ENCODE results near the gene SGCA. TPM values are rescaled to one million over a fixed set of nuclear protein-coding genes. Genes with fewer than 3 reads are reported as not detected.
A peak's percentile ranks its signal among the peaks of the same experiment; 100 is the strongest.

SGCA gene
- total and polyA plus RNA-seq, 5 experiments from 2014 or later: 0.71 TPM; not detected in 4

DNA sequence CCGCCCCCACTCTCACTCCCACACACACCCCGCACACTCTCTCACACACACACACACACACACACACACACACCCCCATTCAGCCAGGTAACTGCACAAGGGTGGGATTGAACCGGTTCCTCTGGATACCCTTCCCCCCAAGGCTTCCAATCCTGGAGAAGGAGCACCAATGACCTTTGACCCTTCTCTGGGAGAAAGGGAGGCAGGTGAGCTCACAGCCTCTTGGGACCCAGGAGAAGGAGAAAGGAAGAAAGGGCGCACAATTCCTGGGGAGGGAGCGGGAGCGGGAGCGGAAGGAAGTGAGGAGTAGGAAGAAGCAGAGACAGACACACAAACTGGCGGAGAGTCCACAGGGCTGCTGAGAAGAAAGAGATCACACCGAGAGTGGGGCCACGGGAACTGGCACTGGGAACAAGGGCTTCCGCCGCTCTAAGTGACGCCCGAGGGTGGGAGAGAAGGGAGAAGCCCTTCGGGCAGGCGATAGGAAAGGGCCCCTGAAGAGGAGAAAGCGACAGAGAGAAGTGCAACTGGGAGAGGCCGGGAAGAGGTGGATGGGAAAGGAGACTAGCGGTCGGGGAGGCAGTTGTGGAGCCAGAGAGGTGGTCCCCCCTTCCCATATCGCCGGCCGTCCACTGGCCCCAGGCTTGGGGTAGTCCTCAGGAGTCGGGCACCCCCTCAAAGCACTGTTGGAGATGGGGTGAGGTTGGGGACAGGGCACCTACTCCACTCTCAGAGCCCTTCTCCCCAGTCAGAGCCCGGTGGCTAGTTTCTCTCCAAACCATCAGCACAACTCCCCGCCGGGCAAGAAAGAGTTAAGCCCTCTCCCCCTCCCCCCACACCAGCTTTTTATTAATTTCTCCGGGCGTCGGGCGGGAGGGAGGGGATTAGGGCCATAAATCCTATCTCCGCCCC is 37.1 kb upstream of the SGCA start:
- Mint-ChIP-seq H3K9me3 (no peaks in the 10 kb centered on the region), H3K27ac (peak overlapping the region in 6 of 10 donors; percentile 8 to 82 (median 64)), H3K27me3 (peaks cover 5 to 20% (median 13%) of the 10 kb centered on the region in 5 donors), H3K36me3 (peaks cover 0 to 6% (median 0%) of the 10 kb centered on the region in 3 donors), H3K4me3 (peak overlapping the region; percentile 61 to 86 (median 74)), H3K4me1 (peaks cover 19 to 39% (median 34%) of the 10 kb centered on the region in 4 donors)
- POLR2A ChIA-PET: interaction anchor here (2.2 kb wide), 1 partner anchor 11 kb away, joined by 8 read pairs; no protein-coding TSS in a partner anchor
- no peak for DNase-seq
- ATAC-seq: no peak

DNA sequence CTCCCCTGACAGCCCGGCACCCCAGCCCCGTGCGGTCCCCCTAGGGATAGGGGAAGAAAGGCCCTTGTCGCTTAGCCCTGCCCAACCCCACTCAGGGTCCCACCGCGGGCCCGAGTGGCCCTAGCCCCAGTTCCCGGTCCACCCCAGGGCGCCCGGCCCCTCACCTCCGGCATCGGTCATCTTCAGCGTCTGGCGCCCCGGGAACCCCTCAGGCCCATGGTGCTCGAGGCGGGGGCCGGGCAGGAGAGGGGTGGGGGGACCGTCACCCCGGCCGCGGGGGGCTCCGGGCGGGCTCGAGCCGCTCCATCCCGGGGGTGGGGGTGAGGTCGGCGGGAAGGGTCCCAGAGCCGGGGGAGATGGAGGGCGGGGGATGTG is 36.5 kb upstream of the SGCA start:
- peaks cover 19 to 39% (median 34%) of the 10 kb centered on the region in 4 donors for H3K4me1 Mint-ChIP-seq
- peak overlapping the region in 3 of 10 donors; percentile 25 to 82 (median 73) for H3K27ac Mint-ChIP-seq
- DNase-seq (no peak), ATAC-seq (peak in 1 of 2 donors; percentile 18)
- POLR2A ChIA-PET: interaction anchor here (0.6 to 2.2 kb wide), 3 partner anchors 10 to 12 kb away, joined by 3 to 10 read pairs (median 8); no protein-coding TSS in a partner anchor
- no peaks in the 10 kb centered on the region for H3K9me3 Mint-ChIP-seq
- H3K27me3 Mint-ChIP-seq: peaks cover 5 to 20% (median 13%) of the 10 kb centered on the region in 5 donors
- H3K4me3 Mint-ChIP-seq: peak overlapping the region; percentile 63 to 86 (median 77)
- peaks cover 0 to 9% (median 0%) of the 10 kb centered on the region in 3 donors for H3K36me3 Mint-ChIP-seq

DNA sequence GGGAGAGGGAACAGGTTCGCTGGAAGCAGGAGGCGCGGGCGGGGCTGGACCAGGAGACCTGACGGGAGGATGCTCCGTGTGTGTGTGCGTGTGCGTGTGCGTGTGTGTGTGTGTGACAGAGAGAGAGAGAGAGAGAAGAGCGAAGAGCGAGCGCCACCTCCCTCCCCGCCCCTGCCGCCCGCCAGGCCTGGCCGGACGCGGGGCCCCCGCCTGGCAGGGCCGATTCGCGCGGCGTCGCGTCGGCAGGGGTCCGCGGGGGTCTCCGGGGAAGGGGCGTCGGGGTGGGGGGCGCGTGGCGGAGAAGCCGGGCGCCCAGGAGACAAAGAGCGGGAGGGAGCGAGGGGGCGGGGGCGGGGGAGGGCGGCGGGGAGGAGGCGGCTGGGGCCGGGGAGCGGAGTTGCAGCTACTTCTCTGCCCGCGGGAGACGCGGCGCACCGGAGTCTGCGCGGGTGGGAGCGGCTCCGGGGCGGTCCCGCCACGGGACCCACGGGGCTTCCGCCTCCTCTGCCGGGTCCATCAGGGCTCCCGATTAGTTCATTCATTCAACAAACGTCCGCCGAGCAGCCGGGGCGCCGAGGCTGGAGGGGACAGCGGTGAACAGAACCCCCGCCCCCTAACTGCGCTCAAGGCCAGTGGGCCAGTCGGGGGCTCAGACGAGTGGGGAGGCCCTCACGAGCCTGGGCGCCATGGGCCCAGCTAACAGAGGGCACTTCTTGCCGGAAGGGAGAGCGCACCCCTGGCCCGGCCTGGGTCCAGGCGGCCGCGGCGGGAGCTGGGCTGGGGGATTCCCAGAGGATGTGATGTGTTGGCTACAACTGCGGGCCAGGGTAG is 35.9 kb upstream of the SGCA start, which contains the start of gene SAMD14:
Gene SAMD14, minus strand, starts transcription at position 433 of the 831 bp plus-strand sequence. CDS start 5,201 bp downstream, outside the sequence.
- H3K36me3 Mint-ChIP-seq: peaks cover 0 to 13% (median 0%) of the 10 kb centered on the region in 3 donors
- POLR2A ChIA-PET: interaction anchor here (0.6 to 2.2 kb wide), 4 partner anchors 9 to 13 kb away, joined by 3 to 10 read pairs (median 6); no protein-coding TSS in a partner anchor
- H3K4me3 Mint-ChIP-seq: peak within 1 kb of the TSS; percentile 68 to 91 (median 80)
- H3K4me1 Mint-ChIP-seq: peaks cover 19 to 39% (median 34%) of the 10 kb centered on the region in 4 donors
- peaks cover 5 to 20% (median 13%) of the 10 kb centered on the region in 5 donors for H3K27me3 Mint-ChIP-seq
- DNase-seq: peak in 7 of 10 donors; percentile 35 to 77 (median 48)
- peak within 1 kb of the TSS in 9 of 10 donors; percentile 41 to 96 (median 88) for H3K27ac Mint-ChIP-seq
- no peaks in the 10 kb centered on the region for H3K9me3 Mint-ChIP-seq
- peak; percentile 70 to 84 for ATAC-seq

GRCh38 chr17:50130559-50131305 is 35.1 kb upstream of the SGCA start:
- Mint-ChIP-seq H3K27me3 (peaks cover 5 to 20% (median 13%) of the 10 kb centered on the region in 5 donors), H3K27ac (peak overlapping the region in 9 of 10 donors; percentile 41 to 96 (median 88)), H3K9me3 (no peaks in the 10 kb centered on the region), H3K4me1 (peaks cover 19 to 39% (median 34%) of the 10 kb centered on the region in 4 donors), H3K36me3 (peaks cover 0 to 19% (median 0%) of the 10 kb centered on the region in 3 donors), H3K4me3 (peak overlapping the region; percentile 57 to 91 (median 75))
- DNase-seq (peak in 4 of 10 donors; percentile 35 to 46 (median 42)), ATAC-seq (peak; percentile 26 to 67)
- POLR2A ChIA-PET: interaction anchor here (0.7 to 2.2 kb wide), 5 partner anchors 8 to 541 kb away, joined by 3 to 10 read pairs (median 5); no protein-coding TSS in a partner anchor

DNA sequence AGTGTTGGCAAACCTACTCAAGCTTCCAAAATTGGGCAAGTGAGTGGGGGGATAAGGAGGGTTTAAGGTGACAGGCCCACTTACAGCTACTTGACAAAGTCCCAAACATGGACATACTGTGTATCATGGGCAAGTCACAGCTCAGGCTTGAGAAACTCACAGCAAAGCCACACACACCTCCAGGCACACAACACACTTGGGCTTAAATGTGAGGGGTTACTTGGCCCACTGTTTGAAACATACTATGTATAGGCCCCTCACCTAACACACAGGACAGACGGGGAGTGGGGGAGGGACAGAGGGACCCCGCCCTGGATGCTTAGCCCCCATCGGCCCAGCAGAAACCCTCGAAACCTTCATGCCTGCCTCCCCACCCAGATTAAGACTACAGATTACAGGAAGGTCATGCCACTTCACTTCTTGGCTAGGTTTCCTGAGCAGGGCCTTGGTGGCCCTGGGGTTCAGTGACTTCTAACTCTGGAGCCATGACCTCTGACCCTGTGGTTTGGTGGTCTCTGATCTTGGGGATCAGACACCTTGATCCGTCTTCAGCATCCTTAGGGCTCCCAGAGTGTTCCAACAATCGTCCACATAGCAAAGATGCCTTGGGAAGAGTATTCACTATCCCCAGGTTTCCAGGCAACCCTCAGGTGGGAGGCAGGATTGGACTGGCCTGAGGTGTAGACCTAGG is 33.6 kb upstream of the SGCA start:
- H3K4me1 Mint-ChIP-seq: peaks cover 21 to 39% (median 36%) of the 10 kb centered on the region in 4 donors
- peaks cover 5 to 20% (median 13%) of the 10 kb centered on the region in 5 donors for H3K27me3 Mint-ChIP-seq
- H3K4me3 Mint-ChIP-seq: peak overlapping the region in 2 of 10 donors; percentile 66 to 68
- H3K9me3 Mint-ChIP-seq: no peaks in the 10 kb centered on the region
- POLR2A ChIA-PET: interaction anchor here (1.1 to 2.0 kb wide), 3 partner anchors 20 to 37 kb away, joined by 4 to 5 read pairs (median 5); no protein-coding TSS in a partner anchor
- H3K36me3 Mint-ChIP-seq: peaks cover 0 to 32% (median 7%) of the 10 kb centered on the region in 3 donors
- ATAC-seq (no peak), DNase-seq (no peak)
- H3K27ac Mint-ChIP-seq: peak overlapping the region in 7 of 10 donors; percentile 4 to 96 (median 45)

DNA sequence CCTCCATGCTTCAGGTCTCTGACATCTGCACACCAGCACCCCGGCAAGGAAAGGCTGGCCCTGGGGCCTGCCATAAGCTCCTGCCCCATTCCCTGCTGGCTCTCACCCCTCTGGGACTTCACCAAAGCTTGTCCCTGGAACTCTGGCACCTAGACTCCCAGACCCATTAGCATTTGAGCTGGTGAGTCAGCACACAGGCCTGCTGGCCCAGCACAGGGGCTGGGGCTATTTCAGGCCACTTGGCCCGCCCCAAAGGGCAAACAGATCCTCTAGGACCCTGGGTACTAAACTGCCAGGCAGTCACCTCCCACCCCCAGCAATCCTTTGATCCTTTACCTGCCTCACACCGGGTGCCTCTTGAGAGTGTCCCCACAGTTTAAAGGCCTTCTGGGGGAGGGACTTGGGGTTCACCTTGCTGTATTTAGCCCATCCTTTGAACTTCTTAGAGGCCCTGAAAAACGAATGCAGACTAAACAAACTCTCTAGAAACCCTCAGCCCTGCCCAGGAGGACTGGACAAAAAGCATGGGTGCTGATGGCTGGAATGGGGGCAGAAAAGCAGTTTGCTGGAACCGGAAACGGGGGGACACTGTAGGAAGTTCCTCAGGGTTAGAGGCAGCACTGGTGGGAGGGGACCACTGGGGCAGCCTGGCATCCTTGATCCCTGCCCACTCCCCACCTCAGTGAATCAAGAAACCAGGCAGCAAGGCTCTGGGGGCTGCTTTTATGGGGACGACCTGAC is 32.6 kb upstream of the SGCA start:
- DNase-seq (no peak), ATAC-seq (no peak)
- H3K27ac Mint-ChIP-seq: peak overlapping the region in 4 of 10 donors; percentile 4 to 67 (median 28)
- H3K4me3 Mint-ChIP-seq: peak overlapping the region in 1 of 10 donors; percentile 41
- peaks cover 27 to 40% (median 31%) of the 10 kb centered on the region in 4 donors for H3K4me1 Mint-ChIP-seq
- no peaks in the 10 kb centered on the region for H3K9me3 Mint-ChIP-seq
- POLR2A ChIA-PET: interaction anchor here (1.1 to 2.0 kb wide), 3 partner anchors 19 to 36 kb away, joined by 4 to 5 read pairs (median 5); no protein-coding TSS in a partner anchor
- peaks cover 5 to 19% (median 13%) of the 10 kb centered on the region in 5 donors for H3K27me3 Mint-ChIP-seq
- peaks cover 2 to 41% (median 15%) of the 10 kb centered on the region in 3 donors for H3K36me3 Mint-ChIP-seq

DNA sequence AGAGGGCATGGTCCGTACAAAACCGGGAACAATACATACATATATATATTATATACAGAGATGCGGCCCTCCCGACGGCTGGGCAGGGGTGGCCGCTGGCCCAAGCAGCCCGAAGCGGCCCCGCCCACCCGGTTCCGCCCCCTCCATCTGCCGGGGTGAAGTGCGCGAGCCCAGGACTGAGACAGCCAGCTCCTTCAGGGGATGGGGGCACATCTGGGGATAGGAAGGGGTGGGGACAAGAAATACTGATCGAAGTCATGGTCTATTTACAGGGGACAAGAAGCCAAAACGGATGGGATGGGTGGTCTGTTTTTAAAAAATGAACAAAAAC is 32.1 kb upstream of the SGCA start:
- ATAC-seq (no peak), DNase-seq (no peak)
- POLR2A ChIA-PET: no interaction called here
- Mint-ChIP-seq H3K4me3 (no peak overlapping the region), H3K27me3 (peaks cover 4 to 14% (median 10%) of the 10 kb centered on the region in 5 donors), H3K4me1 (peaks cover 26 to 35% (median 30%) of the 10 kb centered on the region in 4 donors), H3K27ac (peak overlapping the region in 3 of 10 donors; percentile 12 to 43 (median 18)), H3K9me3 (no peaks in the 10 kb centered on the region), H3K36me3 (peaks cover 5 to 45% (median 20%) of the 10 kb centered on the region in 3 donors)

GRCh38 chr17:50134206-50135110 is 31.3 kb upstream of the SGCA start:
- POLR2A ChIA-PET: no interaction called here
- Mint-ChIP-seq H3K4me1 (peaks cover 25 to 34% (median 26%) of the 10 kb centered on the region in 4 donors), H3K27me3 (peaks cover 3 to 11% (median 8%) of the 10 kb centered on the region in 5 donors), H3K9me3 (no peaks in the 10 kb centered on the region), H3K27ac (peak overlapping the region in 1 of 10 donors; percentile 43), H3K4me3 (no peak overlapping the region), H3K36me3 (peaks cover 5 to 50% (median 27%) of the 10 kb centered on the region in 3 donors)
- no peak for ATAC-seq
- no peak for DNase-seq

DNA sequence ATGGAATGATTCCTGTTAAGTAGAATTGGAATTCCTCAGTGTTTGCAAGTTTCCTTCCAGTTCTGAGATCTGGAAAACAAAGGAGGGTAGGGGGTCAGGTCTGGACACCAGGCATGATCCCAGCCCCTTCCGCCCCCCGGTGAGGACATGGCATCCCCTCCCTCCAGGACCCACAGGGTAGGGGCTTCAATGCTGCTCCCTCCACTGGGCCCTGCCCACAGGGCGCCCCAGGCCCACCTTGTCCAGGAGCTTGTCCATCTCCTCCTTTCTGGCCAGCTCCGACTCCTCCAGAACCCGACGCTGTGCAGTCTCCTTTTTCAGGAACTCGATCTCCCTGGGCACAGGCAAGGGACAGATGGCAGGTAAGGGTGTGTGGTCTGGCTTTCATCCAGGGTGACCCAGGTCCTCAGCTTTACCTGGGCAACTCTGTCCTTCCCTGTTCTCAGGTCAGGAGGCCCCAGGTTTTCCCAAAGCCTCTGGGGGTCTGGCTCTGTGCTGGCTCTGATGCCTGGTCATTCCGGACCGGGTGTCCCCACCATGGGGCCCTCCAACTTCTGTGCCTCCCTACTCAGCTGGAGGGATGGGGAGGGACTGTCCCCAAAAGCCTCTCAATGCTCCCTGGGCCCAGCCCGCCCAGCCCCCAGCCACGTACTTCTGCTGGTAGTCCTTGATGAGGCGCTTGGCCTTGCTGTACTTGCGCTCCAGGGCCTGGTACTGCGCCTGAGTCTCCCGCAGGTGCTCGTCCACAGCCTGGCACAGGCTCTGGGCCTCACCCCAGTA is 30.3 kb upstream of the SGCA start:
- H3K9me3 Mint-ChIP-seq: no peaks in the 10 kb centered on the region
- no peak for DNase-seq
- no peak overlapping the region for H3K4me3 Mint-ChIP-seq
- POLR2A ChIA-PET: interaction anchor here (2.5 kb wide), 1 partner anchor 13 kb away, joined by 9 read pairs; no protein-coding TSS in a partner anchor
- H3K27ac Mint-ChIP-seq: peak overlapping the region in 1 of 10 donors; percentile 67
- no peak for ATAC-seq
- peaks cover 5 to 58% (median 31%) of the 10 kb centered on the region in 3 donors for H3K36me3 Mint-ChIP-seq
- peaks cover 3 to 8% (median 8%) of the 10 kb centered on the region in 5 donors for H3K27me3 Mint-ChIP-seq
- H3K4me1 Mint-ChIP-seq: peaks cover 34 to 42% (median 34%) of the 10 kb centered on the region in 4 donors

Measured in naive thymus-derived CD8-positive, alpha-beta T cell (primary cell).